HFFc6 (cell line): ENCODE data around the gene KLHL29. TPM values are rescaled to one million over a fixed set of nuclear protein-coding genes. Genes with fewer than 3 reads are reported as not detected.

Experiments used
- DNase-seq: peaks from one replicate; pipeline ENCODE4 v3.0.0-alpha.2; 2018
- H3K27ac Mint-ChIP-seq: 2 replicates; pipeline ENCODE4 v1.8.0; 2020; ENCODE audit warnings: mild to moderate bottlenecking, mixed read lengths
- H3K27me3 Mint-ChIP-seq: 2 replicates; pipeline ENCODE4 v1.8.0; 2021; ENCODE audit warnings: mild to moderate bottlenecking, moderate library complexity, mixed read lengths; ENCODE audit not compliant: insufficient read depth
- H3K36me3 Mint-ChIP-seq: 2 replicates; pipeline ENCODE4 v1.8.0; 2021; ENCODE audit warnings: low read depth, mixed read lengths
- H3K4me1 Mint-ChIP-seq: 2 replicates; pipeline ENCODE4 v1.8.0; 2020; ENCODE audit warnings: low read depth, mixed read lengths
- H3K4me3 Mint-ChIP-seq: 2 replicates; pipeline ENCODE4 v1.8.0; 2020; ENCODE audit warnings: mild to moderate bottlenecking, moderate library complexity, mixed read lengths
- H3K9me3 Mint-ChIP-seq: 2 replicates; pipeline ENCODE4 v1.8.0; 2020; ENCODE audit warnings: mild to moderate bottlenecking, mixed read lengths
- total RNA-seq, 6 experiments: library from RNA; stranded (reverse); fragmentation: NEBNext Ultra II Directional; extraction: Animal tissue kit (Norgen Biotek cat#: 25700); gene quantifications; 2 replicates in 1 of 6; 3 replicates in 5 of 6; pipeline ENCODE4 v1.2.3, GENCODE V29; 2021
- TF ChIP-seq, protein P1 (sequence below): fragments of 200-600 bp; sonication (generic); IDR thresholded peaks from 2 replicates; pipeline ENCODE4 v1.5.0; 2021; ENCODE audit warnings: antibody characterized with exemption, mild to moderate bottlenecking

The KLHL29 gene
- total RNA-seq, 6 experiments from 2014 or later: 7.4 to 9.7 (median 8.6) TPM

DNA sequence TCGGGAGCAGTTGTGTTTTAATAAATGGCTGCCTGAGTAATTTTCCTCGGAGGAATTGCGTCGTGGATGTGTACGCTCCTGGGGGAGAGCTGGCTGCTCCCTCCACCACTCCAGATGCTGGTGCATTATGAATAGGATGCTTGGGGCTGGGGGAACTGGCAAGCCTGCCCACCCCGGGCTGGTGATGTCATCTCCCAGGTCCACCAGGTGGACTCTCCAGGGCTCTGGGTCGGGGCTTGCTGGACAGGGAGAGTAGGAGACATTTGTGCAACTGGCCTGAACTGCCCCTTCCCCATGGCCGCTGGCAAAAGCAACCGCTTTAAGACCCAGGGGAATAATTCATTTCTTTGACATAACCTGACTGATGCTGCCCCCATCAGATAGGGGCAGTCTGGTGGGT is 158.7 kb downstream of the KLHL29 start:
- Mint-ChIP-seq H3K36me3 (no peaks in the 10 kb centered on the region), H3K4me1 (peaks cover 38% of the 10 kb centered on the region), H3K27me3 (peaks cover 2% of the 10 kb centered on the region), H3K4me3 (no peak overlapping the region), H3K27ac (no peak overlapping the region), H3K9me3 (no peaks in the 10 kb centered on the region)
- no peak for DNase-seq
- TF ChIP-seq, protein P1, sequence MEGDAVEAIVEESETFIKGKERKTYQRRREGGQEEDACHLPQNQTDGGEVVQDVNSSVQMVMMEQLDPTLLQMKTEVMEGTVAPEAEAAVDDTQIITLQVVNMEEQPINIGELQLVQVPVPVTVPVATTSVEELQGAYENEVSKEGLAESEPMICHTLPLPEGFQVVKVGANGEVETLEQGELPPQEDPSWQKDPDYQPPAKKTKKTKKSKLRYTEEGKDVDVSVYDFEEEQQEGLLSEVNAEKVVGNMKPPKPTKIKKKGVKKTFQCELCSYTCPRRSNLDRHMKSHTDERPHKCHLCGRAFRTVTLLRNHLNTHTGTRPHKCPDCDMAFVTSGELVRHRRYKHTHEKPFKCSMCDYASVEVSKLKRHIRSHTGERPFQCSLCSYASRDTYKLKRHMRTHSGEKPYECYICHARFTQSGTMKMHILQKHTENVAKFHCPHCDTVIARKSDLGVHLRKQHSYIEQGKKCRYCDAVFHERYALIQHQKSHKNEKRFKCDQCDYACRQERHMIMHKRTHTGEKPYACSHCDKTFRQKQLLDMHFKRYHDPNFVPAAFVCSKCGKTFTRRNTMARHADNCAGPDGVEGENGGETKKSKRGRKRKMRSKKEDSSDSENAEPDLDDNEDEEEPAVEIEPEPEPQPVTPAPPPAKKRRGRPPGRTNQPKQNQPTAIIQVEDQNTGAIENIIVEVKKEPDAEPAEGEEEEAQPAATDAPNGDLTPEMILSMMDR: no peak

DNA sequence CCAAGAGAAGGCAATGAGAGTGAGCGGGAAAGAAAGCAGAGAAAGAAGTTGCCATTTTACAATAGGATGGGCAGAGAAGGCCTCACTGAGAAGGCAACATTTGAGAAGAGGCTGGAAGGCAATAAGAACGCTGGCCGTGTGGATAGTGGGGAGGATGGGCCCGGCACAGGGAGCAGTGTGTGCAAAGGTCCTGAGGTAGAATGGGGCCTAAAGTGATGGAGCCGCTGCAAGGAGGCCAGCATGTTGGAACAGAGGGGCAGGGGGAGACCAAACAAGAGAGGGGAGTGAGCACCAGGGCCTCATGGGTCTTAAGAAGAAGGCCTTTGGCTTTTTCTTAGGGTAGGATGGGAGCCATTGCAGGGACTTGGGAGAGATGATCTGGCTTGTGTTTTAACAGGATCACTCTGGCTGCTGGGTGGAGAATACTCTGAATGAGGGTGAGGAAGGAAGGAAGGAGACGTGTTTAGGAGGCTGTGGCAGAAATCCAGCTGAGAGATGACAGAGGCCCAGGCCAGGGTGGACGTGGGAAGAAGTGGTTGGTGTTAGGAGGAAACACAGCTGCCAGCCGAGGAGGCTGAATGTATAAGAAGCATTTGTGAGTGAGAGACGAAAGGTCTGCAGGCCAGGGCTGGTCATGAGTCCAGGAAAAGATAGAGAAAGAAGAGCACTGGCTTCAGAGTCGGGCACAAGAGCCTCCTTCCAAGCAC is 159.8 kb downstream of the KLHL29 start:
- H3K27ac Mint-ChIP-seq: peak overlapping the region; percentile 80
- TF ChIP-seq, protein P1: no peak
- H3K9me3 Mint-ChIP-seq: no peaks in the 10 kb centered on the region
- peaks cover 38% of the 10 kb centered on the region for H3K4me1 Mint-ChIP-seq
- peaks cover 2% of the 10 kb centered on the region for H3K27me3 Mint-ChIP-seq
- peak overlapping the region; percentile 9; the same call in 1 of the 2 replicates for H3K4me3 Mint-ChIP-seq
- DNase-seq: no peak
- H3K36me3 Mint-ChIP-seq: no peaks in the 10 kb centered on the region

DNA sequence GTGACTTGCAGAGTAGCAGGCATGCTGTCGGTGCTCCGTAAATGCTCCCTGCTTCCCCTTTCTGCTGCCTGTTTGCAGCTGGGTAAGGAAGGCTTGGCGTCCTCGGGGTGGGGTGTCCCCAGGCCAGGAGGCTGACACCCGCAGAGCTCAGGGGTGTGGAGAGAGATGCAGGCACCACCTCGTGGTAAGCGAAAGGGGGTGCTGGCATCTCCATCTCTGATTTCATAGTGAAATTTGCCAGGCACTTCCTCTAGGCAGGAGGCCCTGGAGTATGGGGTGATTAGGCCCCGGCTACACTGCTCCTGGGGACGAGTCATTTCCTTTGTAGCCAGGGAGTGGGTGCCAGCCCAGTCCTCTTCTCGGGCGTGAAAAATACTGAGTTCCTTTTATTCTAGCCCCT is 160.4 kb downstream of the KLHL29 start:
- Mint-ChIP-seq H3K36me3 (no peaks in the 10 kb centered on the region), H3K4me1 (peaks cover 44% of the 10 kb centered on the region), H3K4me3 (no peak overlapping the region), H3K27me3 (peaks cover 2% of the 10 kb centered on the region), H3K9me3 (no peaks in the 10 kb centered on the region), H3K27ac (peak overlapping the region; percentile 80)
- TF ChIP-seq, protein P1: peak; percentile 56
- DNase-seq: peak; percentile 34

DNA sequence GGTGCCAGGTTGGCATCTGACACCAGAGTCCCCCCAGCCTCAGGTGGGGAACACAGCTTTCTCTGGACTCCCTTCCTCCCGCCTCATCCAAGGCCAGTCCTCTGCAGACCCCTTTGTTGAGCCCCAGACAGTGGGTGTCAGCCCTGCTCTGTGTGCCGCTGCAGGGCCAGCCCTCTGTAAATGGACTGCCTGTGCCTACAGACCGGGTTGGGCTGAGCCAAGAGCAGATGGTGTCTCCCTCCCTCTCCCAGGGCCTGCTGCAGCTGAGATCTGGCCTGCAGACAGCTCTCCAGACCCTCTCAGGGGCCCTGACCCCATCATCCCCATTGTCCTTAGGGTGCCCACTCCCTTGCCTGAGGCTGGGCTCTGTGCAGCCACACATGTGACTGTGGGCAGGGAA is 160.8 kb downstream of the KLHL29 start:
- Mint-ChIP-seq H3K27me3 (peaks cover 2% of the 10 kb centered on the region), H3K4me1 (peaks cover 46% of the 10 kb centered on the region)

DNA sequence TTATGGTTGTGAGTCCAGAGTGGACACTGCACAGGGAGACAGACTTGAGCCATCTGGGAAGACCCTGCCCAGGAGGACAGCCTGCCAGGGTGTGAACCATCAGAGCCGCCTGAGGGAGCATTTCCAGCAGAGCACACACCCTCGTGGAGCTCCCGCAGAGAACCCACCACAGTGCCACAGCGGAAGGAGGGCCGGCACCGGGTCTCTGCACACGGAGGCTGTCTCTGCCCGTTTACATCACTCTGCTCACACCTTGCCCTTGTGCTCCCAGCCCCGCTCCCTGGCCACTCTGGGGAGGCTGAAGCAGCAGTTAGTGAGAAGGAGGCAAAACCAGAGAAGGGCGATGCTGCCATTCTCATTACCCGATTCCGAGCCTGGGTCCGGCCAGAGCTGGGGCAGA is 161.9 kb downstream of the KLHL29 start:
- no peak for DNase-seq
- peaks cover 2% of the 10 kb centered on the region for H3K27me3 Mint-ChIP-seq

More for the DNA sequence above, 160.8 kb downstream of the KLHL29 start:
- TF ChIP-seq, protein P1: no peak
- Mint-ChIP-seq H3K9me3 (no peaks in the 10 kb centered on the region), H3K4me3 (no peak overlapping the region), H3K27ac (peak overlapping the region; percentile 80), H3K36me3 (no peaks in the 10 kb centered on the region)
- DNase-seq: no peak

More for the DNA sequence above, 161.9 kb downstream of the KLHL29 start:
- Mint-ChIP-seq H3K36me3 (no peaks in the 10 kb centered on the region), H3K27ac (0 out of 2 replicates have a peak overlapping the region, but pooled peaks have one; percentile 6), H3K4me3 (no peak overlapping the region), H3K4me1 (peaks cover 39% of the 10 kb centered on the region), H3K9me3 (no peaks in the 10 kb centered on the region)
- TF ChIP-seq, protein P1: no peak
